Thoracic aorta (tissue), 2 donors: ENCODE data around the gene PECR. TPM values are rescaled to one million over a fixed set of nuclear protein-coding genes. Genes with fewer than 3 reads are reported as not detected.

ENCODE experiments used
- ATAC-seq: fragments of 150-250 bp; one replicate; pipeline ENCODE4 v1.8.0; 2017; ENCODE audit warnings: low read depth; ENCODE audit not compliant: insufficient number of reproducible peaks, low FRiP score
- DNase-seq: peaks from one replicate; pipeline ENCODE4 v3.0.0-alpha.2; 2020; ENCODE audit warnings: low spot score
- H3K27ac ChIP-seq, 2 donors: fragments of 200-600 bp; sonication (generic); 1 replicate in 1 of 2; 2 replicates in 1 of 2; pipeline ENCODE4 v1.5.1; 2016; ENCODE audit warnings: mild to moderate bottlenecking in 2 of 2, moderate library complexity in 2 of 2
- H3K27me3 ChIP-seq: fragments of 200-600 bp; sonication (generic); replicated peaks from 2 replicates; pipeline ENCODE4 v1.6.0; 2016; ENCODE audit warnings: mild to moderate bottlenecking; ENCODE audit not compliant: insufficient read depth
- H3K36me3 ChIP-seq: fragments of 200-600 bp; sonication (generic); one replicate; pipeline ENCODE4 v1.5.1; 2016
- H3K4me1 ChIP-seq, 2 donors: fragments of 200-600 bp; sonication (generic); 1 replicate in 1 of 2; 2 replicates in 1 of 2; pipeline versions ENCODE4 v1.5.1 to v1.6.0; 2016; ENCODE audit warnings: low read depth in 2 of 2, mild to moderate bottlenecking in 1 of 2; ENCODE audit not compliant: control insufficient read depth in 1 of 2
- H3K4me3 ChIP-seq: fragments of 200-600 bp; sonication (generic); 2 replicates; pipeline ENCODE4 v1.5.1; 2016; ENCODE audit warnings: mild to moderate bottlenecking
- H3K9me3 ChIP-seq: fragments of 200-600 bp; sonication (generic); 2 replicates; pipeline ENCODE4 v1.5.1; 2016
- CTCF ChIP-seq: fragments of 200-600 bp; sonication (generic); IDR thresholded peaks from one replicate; pipeline ENCODE4 v1.5.1; 2019; ENCODE audit warnings: antibody characterized with exemption
- total RNA-seq, 2 donors: library from RNA; depleted of rRNA; stranded (reverse); fragments of >200 nt; gene quantifications; one replicate each; pipeline versions ENCODE4 v1.1.0 to v1.2.3, GENCODE V29; 2016

Gene PECR
- total RNA-seq, 2 donors from 2014 or later: 2.8 to 7.3 TPM

DNA sequence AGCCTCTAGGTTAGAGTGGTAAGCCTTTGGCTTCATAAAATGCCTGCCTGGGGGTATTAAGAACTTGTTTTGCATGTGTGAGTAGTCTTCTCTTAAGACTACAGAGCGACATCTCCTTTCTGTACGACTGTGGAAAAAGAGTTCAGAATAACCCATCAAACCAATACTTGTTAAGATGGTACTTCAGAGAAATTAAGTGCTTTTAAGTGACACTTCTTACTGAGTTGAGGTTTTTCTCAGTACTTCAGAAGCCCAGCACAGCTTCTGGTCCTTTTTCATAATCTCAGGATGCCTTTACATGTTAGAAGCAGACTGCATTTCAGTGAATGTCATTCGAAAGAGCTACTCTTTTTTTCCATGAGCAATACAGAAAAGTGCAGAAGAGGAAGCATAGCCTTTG lies 38.4 kb upstream of the PECR start:
- H3K9me3 ChIP-seq: no peaks in the 10 kb centered on the region

GRCh38 chr2:216119146-216119545 lies 37.5 kb upstream of the PECR start:
- DNase-seq (no peak), ATAC-seq (no peak)
- Histone ChIP-seq H3K4me3 (no peak overlapping the region), H3K36me3 (peaks cover 37% of the 10 kb centered on the region), H3K27me3 (no peaks in the 10 kb centered on the region), H3K27ac (no peak overlapping the region), H3K4me1 (peaks cover 6 to 13% of the 10 kb centered on the region in 2 donors), H3K9me3 (no peaks in the 10 kb centered on the region)
- TF ChIP-seq CTCF: no peak

More for the DNA sequence above, 38.4 kb upstream of the PECR start:
- Histone ChIP-seq H3K27me3 (no peaks in the 10 kb centered on the region), H3K4me1 (peaks cover 6 to 9% of the 10 kb centered on the region in 2 donors), H3K36me3 (peaks cover 40% of the 10 kb centered on the region), H3K4me3 (no peak overlapping the region), H3K27ac (no peak overlapping the region)
- TF ChIP-seq CTCF: no peak
- DNase-seq (no peak), ATAC-seq (no peak)

GRCh38 chr2:216118474-216118873 lies 36.9 kb upstream of the PECR start:
- peaks cover 40% of the 10 kb centered on the region for H3K36me3 ChIP-seq

GRCh38 chr2:216117561-216118340 lies 36.1 kb upstream of the PECR start:
- no peak overlapping the region for H3K27ac ChIP-seq
- ATAC-seq: no peak
- H3K4me1 ChIP-seq: peaks cover 6 to 15% of the 10 kb centered on the region in 2 donors
- TF ChIP-seq CTCF: no peak
- H3K4me3 ChIP-seq: no peak overlapping the region
- no peak for DNase-seq
- H3K27me3 ChIP-seq: no peaks in the 10 kb centered on the region
- peaks cover 36% of the 10 kb centered on the region for H3K36me3 ChIP-seq
- no peaks in the 10 kb centered on the region for H3K9me3 ChIP-seq

More at GRCh38 chr2:216118474-216118873, 36.9 kb upstream of the PECR start:
- Histone ChIP-seq H3K27ac (no peak overlapping the region), H3K4me1 (peaks cover 6 to 15% of the 10 kb centered on the region in 2 donors), H3K27me3 (no peaks in the 10 kb centered on the region), H3K9me3 (no peaks in the 10 kb centered on the region), H3K4me3 (no peak overlapping the region)
- ATAC-seq (no peak), DNase-seq (no peak)
- no peak for TF ChIP-seq CTCF

- H3K36me3 ChIP-seq: peaks cover 33% of the 10 kb centered on the region
- no peak for TF ChIP-seq CTCF
- ATAC-seq: no peak
Observed at GRCh38 chr2:216116418-216116817, 34.8 kb upstream of the PECR start.

More at GRCh38 chr2:216116418-216116817, 34.8 kb upstream of the PECR start:
- Histone ChIP-seq H3K4me3 (no peak overlapping the region), H3K4me1 (peaks cover 6 to 24% of the 10 kb centered on the region in 2 donors), H3K27me3 (no peaks in the 10 kb centered on the region), H3K27ac (no peak overlapping the region), H3K9me3 (no peaks in the 10 kb centered on the region)
- DNase-seq: no peak
